ENCODE results near the gene STX4.
"Not testable (repeated sequence)": the region's sequence is repeated elsewhere in the genome, so short reads cannot be mapped to it uniquely, and the experiment has no call there.

Gene STX4

GRCh38 chr16:30998852-30999761 is 34.3 kb upstream of the STX4 start:
- no peak for DNase-seq

DNA sequence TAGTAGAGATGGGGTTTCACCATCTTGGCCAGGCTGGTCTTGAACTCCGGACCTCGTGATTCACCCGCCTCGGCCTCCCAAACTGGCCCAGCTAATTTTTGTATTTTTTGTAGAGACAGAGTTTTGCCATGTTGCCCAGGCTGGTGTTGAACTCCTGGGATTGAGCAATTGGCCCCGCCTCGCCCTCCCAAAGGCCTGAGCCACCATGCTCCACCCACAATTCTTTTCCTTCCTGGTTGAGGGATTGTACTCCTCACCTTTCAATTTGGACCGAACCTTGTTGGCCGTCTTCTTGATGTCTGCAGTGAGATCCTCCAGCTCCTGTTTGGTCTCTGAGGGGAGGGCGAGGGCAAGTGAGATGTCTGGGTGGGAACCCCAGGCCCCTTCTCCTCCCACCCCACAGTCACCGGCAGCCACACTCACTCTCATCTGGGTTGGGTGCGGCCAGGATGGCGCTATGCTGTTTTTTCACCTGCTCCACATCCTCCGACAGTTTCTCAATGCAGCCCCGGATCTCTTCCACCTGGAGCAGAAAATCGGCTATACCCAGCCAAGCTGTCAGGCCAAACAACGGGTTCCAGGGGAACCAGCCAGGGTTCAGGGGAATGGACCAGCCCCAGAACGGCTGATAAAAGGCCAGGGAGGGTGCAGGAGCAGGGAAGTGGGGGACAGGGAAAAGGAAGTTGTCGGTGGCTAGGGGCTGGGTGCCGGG is 32.5 kb upstream of the STX4 start:
- DNase-seq, result no peak

DNA sequence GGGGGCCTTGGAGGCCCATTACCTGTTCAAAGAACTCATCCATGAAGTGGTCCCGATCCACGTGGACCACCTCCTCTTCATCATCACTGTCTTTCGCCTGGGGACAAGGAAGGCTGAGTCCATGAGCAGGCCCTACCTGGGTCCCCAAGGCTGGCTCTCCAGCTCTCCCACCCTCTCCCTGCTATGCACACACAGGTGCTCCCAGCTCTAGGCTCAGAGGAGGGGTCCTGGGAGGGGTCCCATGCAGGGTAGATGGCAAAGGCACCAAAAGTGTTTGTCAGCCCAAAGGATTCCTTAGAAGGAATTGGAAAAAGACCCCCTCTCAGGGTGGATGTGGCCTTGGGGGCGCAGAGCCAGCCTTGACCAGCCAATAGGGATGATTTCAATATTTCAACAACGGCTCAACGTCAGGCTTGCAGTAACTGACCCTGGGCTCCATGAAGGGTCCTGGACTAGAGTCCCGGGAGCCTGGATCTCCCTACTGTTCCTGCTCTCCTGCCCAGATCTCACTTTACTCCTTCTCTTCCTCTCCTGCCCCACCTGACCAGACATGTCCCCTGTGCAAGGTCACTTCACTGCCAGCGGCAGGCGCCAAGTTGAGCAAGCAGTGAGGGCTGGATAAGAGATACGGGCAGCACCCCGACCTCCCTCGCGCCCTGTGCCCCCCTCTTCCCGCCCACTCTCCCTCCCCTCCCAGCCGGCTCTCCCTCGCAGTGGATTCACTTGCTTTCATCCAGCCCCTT is 31.7 kb upstream of the STX4 start:
- no peak for DNase-seq

DNA sequence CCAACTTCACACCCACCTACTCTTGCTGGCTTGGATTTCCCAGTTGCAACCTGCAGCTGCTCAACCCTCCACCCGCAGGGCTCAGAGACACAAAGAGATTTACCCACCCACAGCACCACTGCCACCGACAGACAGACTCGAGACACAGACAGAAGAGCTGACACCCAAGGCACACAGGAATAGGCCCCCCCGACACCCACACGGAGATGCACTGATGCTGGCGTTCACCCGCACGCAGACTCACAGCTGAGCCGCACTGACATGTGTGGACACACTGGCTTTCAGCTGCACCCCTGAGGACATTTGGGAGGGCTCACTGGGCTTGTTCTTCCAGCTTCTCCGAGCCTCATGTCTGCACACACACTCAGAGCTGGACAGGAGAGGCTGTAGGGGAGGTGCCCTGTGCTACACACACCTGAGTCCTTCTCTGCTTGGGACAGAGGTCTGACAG is 31.1 kb upstream of the STX4 start:
- DNase-seq, result no peak

DNA sequence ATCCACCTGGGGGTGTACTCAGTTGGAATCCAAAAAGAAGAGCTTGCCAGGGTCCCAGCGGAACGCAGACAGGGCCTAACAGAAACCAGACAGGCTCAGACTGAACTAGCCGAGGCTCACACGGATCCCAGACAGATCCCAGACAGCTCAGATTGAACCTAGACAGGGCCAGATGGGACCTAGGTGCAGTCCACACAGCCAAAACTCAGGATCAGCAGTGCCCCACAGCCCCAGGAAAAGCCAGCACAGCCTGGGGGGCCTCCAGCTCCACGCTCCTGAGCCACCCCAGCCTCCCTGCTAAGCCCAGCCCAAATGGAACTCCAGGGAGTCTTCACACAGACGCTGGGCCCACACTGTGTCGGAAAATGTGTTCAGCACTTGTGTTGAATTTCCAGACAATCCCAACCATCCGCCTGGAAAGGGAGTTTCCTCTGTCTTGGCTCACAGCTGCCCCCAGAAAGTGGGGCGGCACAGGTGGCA is 30.5 kb upstream of the STX4 start:
- no peak for DNase-seq

GRCh38 chr16:31003744-31004143 is 29.6 kb upstream of the STX4 start:
- DNase-seq, result no peak

- DNase-seq, result no peak
These were observed 28.7 kb upstream of the STX4 start for GRCh38 chr16:31004658-31005057.

GRCh38 chr16:31005350-31006085 is 27.8 kb upstream of the STX4 start:
- DNase-seq, result no peak

- DNase-seq, result no peak
These were observed 27.3 kb upstream of the STX4 start for GRCh38 chr16:31006086-31006385.

DNA sequence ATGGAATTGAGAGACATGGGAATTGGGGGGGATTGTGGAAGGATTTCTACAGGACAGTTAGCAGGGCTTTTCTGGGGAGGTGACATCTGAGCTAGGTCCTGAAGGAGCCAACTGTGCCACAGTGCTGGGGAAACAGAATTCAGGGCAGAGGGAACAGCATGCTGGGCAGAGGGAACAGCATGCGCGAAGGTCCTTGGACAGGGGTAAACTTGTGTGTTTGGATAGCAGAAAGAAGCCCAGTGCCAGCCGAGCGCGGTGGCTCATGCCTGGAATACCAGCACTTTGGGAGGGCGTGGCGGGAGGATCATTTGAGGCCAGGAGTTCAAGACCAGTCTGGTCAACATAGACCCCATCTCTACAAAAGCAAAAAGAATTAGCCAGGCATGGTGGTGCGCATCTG is 26.8 kb upstream of the STX4 start:
- DNase-seq, result no peak

DNA sequence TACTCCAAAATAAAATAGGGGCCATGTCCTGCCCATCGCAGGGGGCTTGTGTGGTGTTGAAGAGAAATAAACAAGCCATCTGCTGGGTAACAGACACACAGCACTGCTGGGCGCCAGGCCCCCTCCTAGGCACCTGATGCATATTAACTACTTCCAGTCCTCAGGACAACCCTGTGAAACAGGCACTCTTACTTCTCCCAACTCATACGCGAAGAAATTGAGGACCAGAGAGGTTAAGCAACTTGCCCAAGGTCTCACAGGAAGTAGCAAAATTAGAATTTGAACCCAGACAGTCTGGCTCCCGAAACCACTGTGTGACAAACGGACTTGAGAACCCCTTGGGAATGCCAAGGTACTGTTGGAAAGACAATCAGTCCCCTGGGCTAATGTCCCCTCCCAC is 25.7 kb upstream of the STX4 start:
- no peak for DNase-seq

DNA sequence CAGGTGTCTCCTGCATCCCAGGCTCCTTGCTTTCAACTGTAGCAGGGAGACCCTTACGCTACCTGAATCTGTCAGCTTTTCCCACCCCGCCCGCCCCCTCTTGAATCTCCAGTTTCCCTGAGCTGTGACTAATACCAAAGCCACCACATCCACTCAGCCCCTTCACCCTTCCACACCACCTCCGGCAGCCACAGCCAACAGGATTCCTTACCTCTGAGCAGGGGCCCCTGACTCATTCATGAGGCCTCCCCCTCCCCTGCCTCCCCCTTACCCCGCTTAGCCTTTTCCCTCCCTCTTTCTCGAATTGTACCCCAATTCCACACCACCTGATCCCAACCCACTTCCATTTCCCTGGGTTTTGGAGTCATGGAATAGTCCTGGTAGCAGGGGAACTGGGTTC is 25.2 kb upstream of the STX4 start:
- no peak for DNase-seq

- no peak for DNase-seq
These were observed 24.8 kb upstream of the STX4 start for GRCh38 chr16:31008551-31008950.

GRCh38 chr16:31009120-31009519 is 24.2 kb upstream of the STX4 start:
- DNase-seq, result no peak

- no peak for DNase-seq
These were observed 23.3 kb upstream of the STX4 start for GRCh38 chr16:31009894-31010584.

- peak; percentile 58 for DNase-seq
These were observed 22.6 kb upstream of the STX4 start, which contains the start of gene STX1B for GRCh38 chr16:31010585-31011325. Gene STX1B (minus strand): TSS chr16:31010638. CDS start chr16:31010396, 242 bp downstream.

DNA sequence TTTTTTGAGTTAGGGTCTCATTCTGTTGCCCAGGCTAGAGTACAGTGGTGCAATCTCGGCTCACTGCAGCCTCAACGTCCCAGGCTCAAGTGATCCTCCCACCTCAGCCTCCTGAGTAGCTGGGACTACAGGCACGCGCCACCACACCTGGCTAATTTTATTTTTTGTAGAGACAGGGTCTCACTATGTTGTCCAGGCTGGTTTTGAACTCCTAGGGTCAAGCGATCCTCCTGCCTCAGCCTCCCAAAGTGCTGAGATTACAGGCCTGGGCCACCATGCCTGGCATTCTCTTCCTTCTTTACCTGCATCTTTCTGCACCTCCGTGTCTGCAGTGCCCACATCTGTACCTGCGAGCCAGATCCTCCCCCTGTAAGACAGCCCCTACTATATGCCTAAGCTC is 21.5 kb upstream of the STX4 start:
- not testable (repeated sequence) for DNase-seq

GRCh38 chr16:31013292-31013691 is 20.1 kb upstream of the STX4 start:
- not testable (repeated sequence) for DNase-seq

DNA sequence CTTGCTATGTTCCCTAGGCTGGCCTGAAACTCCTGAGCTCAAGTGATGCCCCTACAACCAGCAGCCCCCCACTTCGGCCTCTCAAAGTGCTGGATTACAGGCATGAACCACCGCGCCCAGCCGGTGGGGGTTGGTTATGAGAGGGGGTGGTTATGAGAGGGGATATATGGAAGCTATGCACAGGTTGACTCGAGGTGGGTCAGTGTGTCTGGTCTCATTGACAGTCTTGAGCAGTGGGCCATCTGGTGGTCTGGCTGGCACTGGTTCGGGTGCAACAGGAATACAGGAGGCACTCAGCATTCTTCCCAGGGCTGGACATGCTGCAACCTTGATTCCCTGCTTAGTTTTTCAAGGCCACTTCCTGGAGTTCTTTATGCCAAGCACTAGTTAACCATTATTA is 17.3 kb upstream of the STX4 start:
- no peak for DNase-seq

DNA sequence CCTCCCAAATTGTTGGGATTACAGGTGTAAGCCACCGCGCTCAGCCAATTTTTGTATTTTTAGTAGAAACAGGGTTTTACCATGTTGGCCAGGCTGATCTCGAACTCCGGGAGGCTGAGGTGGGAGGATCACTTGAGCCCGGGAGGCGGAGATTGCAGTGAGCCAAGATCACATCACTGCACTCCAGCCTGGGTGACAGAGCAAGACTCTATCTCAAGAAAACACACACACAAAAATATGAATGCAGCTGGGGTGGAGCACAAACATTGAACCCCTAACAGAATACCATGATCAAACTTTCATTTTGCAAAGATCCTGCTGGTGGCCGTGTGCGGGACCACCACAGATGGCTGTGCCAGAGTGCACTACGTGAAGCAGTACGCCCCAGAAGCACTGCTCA is 15.6 kb upstream of the STX4 start:
- DNase-seq, result not testable (repeated sequence)

- DNase-seq, result no peak
These were observed 12.8 kb upstream of the STX4 start for GRCh38 chr16:31020536-31020935.
